GM18909 (cell line): ENCODE data around the gene MCUR1.
"Not testable (repeated sequence)": the region's sequence is repeated elsewhere in the genome, so short reads cannot be mapped to it uniquely, and the experiment has no call there.

ENCODE experiments used
- ATAC-seq: cut with Tn5 transposase; IDR thresholded peaks from one replicate; pipeline ENCODE4 v1.9.1; 2021; ENCODE audit warnings: mild to moderate bottlenecking; ENCODE audit not compliant: unreplicated experiment, poor library complexity

Gene MCUR1

GRCh38 chr6:13787137-13787536 lies 27.2 kb downstream of the MCUR1 start:
- ATAC-seq = no peak

- not testable (repeated sequence) for ATAC-seq
These were observed 34.2 kb downstream of the MCUR1 start for GRCh38 chr6:13780162-13780561.

GRCh38 chr6:13778028-13778427 lies 36.3 kb downstream of the MCUR1 start:
- ATAC-seq = no peak

GRCh38 chr6:13776602-13777001 lies 37.8 kb downstream of the MCUR1 start:
- ATAC-seq = no peak

GRCh38 chr6:13775466-13775865 lies 38.9 kb downstream of the MCUR1 start:
- not testable (repeated sequence) for ATAC-seq

GRCh38 chr6:13772358-13773030 lies 41.9 kb downstream of the MCUR1 start:
- not testable (repeated sequence) for ATAC-seq

GRCh38 chr6:13769655-13770053 lies 44.7 kb downstream of the MCUR1 start:
- ATAC-seq = no peak

- ATAC-seq = no peak
These were observed 45.2 kb downstream of the MCUR1 start for GRCh38 chr6:13769034-13769654.

GRCh38 chr6:13767121-13767808 lies 47.1 kb downstream of the MCUR1 start:
- no peak for ATAC-seq

GRCh38 chr6:13766201-13766634 lies 48.1 kb downstream of the MCUR1 start:
- no peak for ATAC-seq

GRCh38 chr6:13765570-13765969 lies 48.8 kb downstream of the MCUR1 start:
- ATAC-seq = no peak

- ATAC-seq = peak; percentile 48
These were observed 49.4 kb downstream of the MCUR1 start for GRCh38 chr6:13764996-13765395.

GRCh38 chr6:13763740-13764381 lies 50.5 kb downstream of the MCUR1 start:
- no peak for ATAC-seq

- ATAC-seq = no peak
These were observed 51.5 kb downstream of the MCUR1 start for GRCh38 chr6:13762611-13763441.

- no peak for ATAC-seq
These were observed 52.9 kb downstream of the MCUR1 start for GRCh38 chr6:13761361-13762036.

- ATAC-seq = no peak
These were observed 53.8 kb downstream of the MCUR1 start for GRCh38 chr6:13760307-13761304.

GRCh38 chr6:13759025-13759424 lies 55.3 kb downstream of the MCUR1 start:
- no peak for ATAC-seq

GRCh38 chr6:13754644-13755043 lies 59.7 kb downstream of the MCUR1 start:
- no peak for ATAC-seq
